K562 (cell line): ENCODE measurements around the gene ORAI3. TPM values are rescaled to one million over a fixed set of nuclear protein-coding genes. Genes with fewer than 3 reads are reported as not detected.
A peak's percentile ranks its signal among the peaks of the same experiment; 100 is the strongest.

Experiments
- C11orf30 ChIP-seq: fragments of 450-650 bp; IDR thresholded peaks from 2 replicates; pipeline ENCODE4 v1.6.1; 2016; ENCODE audit warnings: low read depth, mild to moderate bottlenecking
- CBX2 ChIP-seq: fragments of 200-600 bp; sonication (generic); IDR thresholded peaks from one replicate; pipeline ENCODE4 v1.6.1; 2012; ENCODE audit warnings: mild to moderate bottlenecking, low read length, inconsistent platforms; ENCODE audit not compliant: insufficient read depth, poor library complexity, severe bottlenecking
- COPS2 ChIP-seq: fragments of 450-650 bp; conservative IDR thresholded peaks from 2 replicates; pipeline ENCODE4 v1.6.1; 2016; ENCODE audit warnings: mild to moderate bottlenecking, moderate library complexity
- CREM ChIP-seq: IDR thresholded peaks from 2 replicates; pipeline ENCODE4 v1.6.1; 2014; ENCODE audit warnings: antibody characterized with exemption, low read depth
- HNRNPL ChIP-seq: fragments of 200-400 bp; formaldehyde crosslinking; IDR thresholded peaks from 2 replicates; pipeline ENCODE4 v1.6.1; 2017; ENCODE audit warnings: low read depth, mild to moderate bottlenecking, low read length
- JUN ChIP-seq, 2 experiments: sonication (generic) in 1 of 2; formaldehyde crosslinking in 1 of 2; IDR thresholded peaks; 2 replicates each; pipeline versions ENCODE4 v1.6.1 to v1.8.0; 2012 to 2022; ENCODE audit warnings: borderline replicate concordance in 2 of 2, mild to moderate bottlenecking in 2 of 2, improper control_type of control experiment in 1 of 2, low read depth in 1 of 2, low read length in 1 of 2, missing genetic modification reagents in 1 of 2
- KLF1 ChIP-seq: fragments of 450-650 bp; IDR thresholded peaks from 2 replicates; pipeline ENCODE4 v1.6.1; 2016; ENCODE audit warnings: missing genetic modification characterization, missing compliant biosample characterization
- KLF13 ChIP-seq: fragments of 450-650 bp; IDR thresholded peaks from 2 replicates; pipeline ENCODE4 v1.6.1; 2016; ENCODE audit warnings: missing genetic modification characterization, low read depth, mild to moderate bottlenecking, missing compliant biosample characterization, moderate library complexity, borderline replicate concordance
- LARP7 ChIP-seq: fragments of 450-650 bp; IDR thresholded peaks from 2 replicates; pipeline ENCODE4 v1.6.1; 2016
- NEUROD1 ChIP-seq: fragments of 150-350 bp; IDR thresholded peaks from 2 replicates; pipeline ENCODE4 v1.6.1; 2014; ENCODE audit warnings: borderline replicate concordance, low read length, low read depth; ENCODE audit not compliant: partially characterized antibody
- NR4A1 ChIP-seq, 2 experiments: fragments of 250-450 bp in 1 of 2; fragments of 450-650 bp in 1 of 2; sonication (Bioruptor Pico) in 1 of 2; IDR thresholded peaks; 2 replicates each; pipeline versions ENCODE4 v1.4.0 to v1.6.1; 2016 to 2020; ENCODE audit warnings: mild to moderate bottlenecking in 2 of 2, missing compliant biosample characterization in 1 of 2, missing genetic modification characterization in 1 of 2, moderate library complexity in 1 of 2
- PCBP1 ChIP-seq: fragments of 200-400 bp; formaldehyde crosslinking; IDR thresholded peaks from 2 replicates; pipeline ENCODE4 v1.6.1; 2018; ENCODE audit warnings: mild to moderate bottlenecking, low read depth, low read length; ENCODE audit not compliant: poor library complexity, severe bottlenecking
- POLR2H ChIP-seq: IDR thresholded peaks from 2 replicates; pipeline ENCODE4 v1.6.1; 2016; ENCODE audit warnings: missing genetic modification characterization, low read depth, mild to moderate bottlenecking, control low read depth, missing compliant biosample characterization, moderate library complexity
- PRPF4 ChIP-seq: fragments of 200-400 bp; formaldehyde crosslinking; IDR thresholded peaks from one replicate; pipeline ENCODE4 v1.6.1; 2017; ENCODE audit warnings: low read length, low read depth, mild to moderate bottlenecking; ENCODE audit not compliant: insufficient read depth, poor library complexity, severe bottlenecking
- RBBP5 ChIP-seq: fragments of 200-600 bp; sonication (generic); IDR thresholded peaks from 2 replicates; pipeline ENCODE4 v1.6.1; 2012; ENCODE audit warnings: borderline replicate concordance, mild to moderate bottlenecking, low read length, control low read depth, inconsistent platforms; ENCODE audit not compliant: insufficient read depth, poor library complexity, severe bottlenecking
- SAFB ChIP-seq: fragments of 200-400 bp; formaldehyde crosslinking; IDR thresholded peaks from 2 replicates; pipeline ENCODE4 v1.6.1; 2017; ENCODE audit warnings: low read depth, low read length, borderline replicate concordance
- SIN3B ChIP-seq: fragments of 450-650 bp; IDR thresholded peaks from 2 replicates; pipeline ENCODE4 v1.6.1; 2017; ENCODE audit warnings: low read depth, mild to moderate bottlenecking, moderate library complexity
- TCFL5 ChIP-seq: fragments of 250-450 bp; sonication (Bioruptor Pico); conservative IDR thresholded peaks from 2 replicates; pipeline ENCODE4 v1.6.1; 2021; ENCODE audit warnings: mild to moderate bottlenecking, moderate library complexity, matching md5 sums
- TRIM24 ChIP-seq, 2 experiments: fragments of 450-650 bp; IDR thresholded peaks; 2 replicates each; pipeline ENCODE4 v1.6.1; 2016
- U2AF1 ChIP-seq: fragments of 200-400 bp; formaldehyde crosslinking; optimal IDR thresholded peaks from 2 replicates; pipeline ENCODE3; 2017; ENCODE audit warnings: mild to moderate bottlenecking, low read depth, low read length, moderate library complexity
- ZBTB12 ChIP-seq: fragments of 250-450 bp; sonication (Bioruptor Pico); IDR thresholded peaks from 2 replicates; pipeline ENCODE4 v1.4.0; 2020
- ZNF134 ChIP-seq: fragments of 250-450 bp; sonication (Bioruptor Pico); conservative IDR thresholded peaks from 2 replicates; pipeline ENCODE4 v1.4.0; 2020
- polyA plus RNA-seq, 8 experiments: library from polyadenylated mRNA; depleted of rRNA in 4 of 8; stranded (reverse) in 5 of 8; unstranded in 3 of 8; fragments of >200 nt; fragmentation: Nextera tagmentation in 2 of 8; fragmentation: Illumina TruSeq in 1 of 8; extraction: Ambion mirVana in 2 of 8; extraction: Trizol in 1 of 8; gene quantifications; 2 replicates each; pipeline versions ENCODE4 v1.2.1 to v1.2.3, GENCODE V29; 2011 to 2014; ENCODE audit warnings: inconsistent platforms in 1 of 8, missing spikeins in 1 of 8
- total RNA-seq, 7 experiments: library from RNA; depleted of rRNA in 6 of 7; stranded (reverse); fragments of >200 nt in 6 of 7; fragmentation: Illumina TruSeq in 2 of 7; extraction: Trizol in 2 of 7; gene quantifications; 2 replicates each; pipeline versions ENCODE4 v1.2.1 to v1.2.3, GENCODE V29; 2011 to 2021; ENCODE audit warnings: low replicate concordance in 1 of 7
- TF ChIP-seq, protein P1 (sequence below): fragments of 450-650 bp; formaldehyde crosslinking; IDR thresholded peaks from 2 replicates; pipeline ENCODE4 v1.4.0; 2020; ENCODE audit warnings: mild to moderate bottlenecking, moderate library complexity

ORAI3 gene
- total and polyA plus RNA-seq, 9 of the 15 experiments (the other 6 are each of a cell fraction or from before 2014, with no cell fraction given): 4.9 to 23.3 (median 14.1) TPM

GRCh38 chr16:30957456-30958174 lies 8.7 kb downstream of the ORAI3 start, which contains the start of gene SETD1A (continued):
- TF ChIP-seq ZBTB12 (peak; percentile 77), U2AF1 (peak; percentile 100), KLF1 (tag) (peak; percentile 65), CBX2 (no peak), KLF13 (tag) (peak; percentile 90), NEUROD1 (peak; percentile 89), POLR2H (tag) (0 out of 2 replicates have a peak, but pooled peaks have one; percentile 7), RBBP5 (peak; percentile 93), ZNF134 (no peak), SAFB (no peak), TRIM24 (IDR thresholded peaks at IDR 0.05) (peak in 1 of 2 experiments; percentile 52; a peak in 1 of 4 replicates), HNRNPL (peak; percentile 82; the same call in 1 of the 2 replicates), COPS2 (no peak), JUN (IDR thresholded peaks at IDR 0.05; ENCODE audit: borderline replicate concordance, low read depth, low read length) (no peak), JUN (CRISPR knock-in tag; IDR thresholded peaks at IDR 0.05; ENCODE audit: borderline replicate concordance) (0 out of 2 replicates have a peak, but pooled peaks have one; percentile 57), NR4A1 (CRISPR knock-in tag; IDR thresholded peaks at IDR 0.05) (0 out of 2 replicates have a peak, but pooled peaks have one; percentile 34), NR4A1 (tag; IDR thresholded peaks at IDR 0.05) (no peak), TCFL5 (CRISPR knock-in tag) (no peak), PRPF4 (peak; percentile 40), LARP7 (peak; percentile 99), C11orf30 (peak; percentile 98), SIN3B (peak; percentile 92), PCBP1 (peak; percentile 83), CREM (peak; percentile 96)
- TF ChIP-seq, protein P1, sequence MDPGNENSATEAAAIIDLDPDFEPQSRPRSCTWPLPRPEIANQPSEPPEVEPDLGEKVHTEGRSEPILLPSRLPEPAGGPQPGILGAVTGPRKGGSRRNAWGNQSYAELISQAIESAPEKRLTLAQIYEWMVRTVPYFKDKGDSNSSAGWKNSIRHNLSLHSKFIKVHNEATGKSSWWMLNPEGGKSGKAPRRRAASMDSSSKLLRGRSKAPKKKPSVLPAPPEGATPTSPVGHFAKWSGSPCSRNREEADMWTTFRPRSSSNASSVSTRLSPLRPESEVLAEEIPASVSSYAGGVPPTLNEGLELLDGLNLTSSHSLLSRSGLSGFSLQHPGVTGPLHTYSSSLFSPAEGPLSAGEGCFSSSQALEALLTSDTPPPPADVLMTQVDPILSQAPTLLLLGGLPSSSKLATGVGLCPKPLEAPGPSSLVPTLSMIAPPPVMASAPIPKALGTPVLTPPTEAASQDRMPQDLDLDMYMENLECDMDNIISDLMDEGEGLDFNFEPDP: 0 out of 2 replicates have a peak, but pooled peaks have one; percentile 13
